ENCODE measurements around the gene FRG2B.
"Not testable (repeated sequence)": the region's sequence is repeated elsewhere in the genome, so short reads cannot be mapped to it uniquely, and the experiment has no call there.

Gene FRG2B

GRCh38 chr10:133626695-133627094, at the start of gene FRG2B:
TSS of gene FRG2B (minus strand) at chr10:133626795. CDS start at chr10:133626742, 53 bp downstream.
- DNase-seq (ENCODE audit: low read depth, low spot score): not testable (repeated sequence)

- not testable (repeated sequence) for DNase-seq (ENCODE audit: low read depth, low spot score)
Measured at GRCh38 chr10:133667446-133667845, 40.9 kb upstream of the FRG2B start.

- not testable (repeated sequence) for DNase-seq (ENCODE audit: low read depth, low spot score)
Measured at GRCh38 chr10:133663544-133664160, 37.1 kb upstream of the FRG2B start.

- DNase-seq (ENCODE audit: low read depth, low spot score): not testable (repeated sequence)
Measured at GRCh38 chr10:133661122-133661521, 34.5 kb upstream of the FRG2B start.

GRCh38 chr10:133660516-133660915, 33.9 kb upstream of the FRG2B start:
- DNase-seq (ENCODE audit: low read depth, low spot score): not testable (repeated sequence)

- not testable (repeated sequence) for DNase-seq (ENCODE audit: low read depth, low spot score)
Measured at GRCh38 chr10:133657276-133657675, 30.7 kb upstream of the FRG2B start.

GRCh38 chr10:133648872-133649455, 22.4 kb upstream of the FRG2B start:
- DNase-seq (ENCODE audit: low read depth, low spot score): not testable (repeated sequence)

GRCh38 chr10:133647075-133647748, 20.6 kb upstream of the FRG2B start:
- not testable (repeated sequence) for DNase-seq (ENCODE audit: low read depth, low spot score)

- DNase-seq (ENCODE audit: low read depth, low spot score): not testable (repeated sequence)
Measured at GRCh38 chr10:133637846-133638235, 11.2 kb upstream of the FRG2B start.

GRCh38 chr10:133637202-133637845, 10.7 kb upstream of the FRG2B start:
- DNase-seq (ENCODE audit: low read depth, low spot score): not testable (repeated sequence)

- DNase-seq (ENCODE audit: low read depth, low spot score): not testable (repeated sequence)
Measured at GRCh38 chr10:133630723-133631249, 4.2 kb upstream of the FRG2B start.

GRCh38 chr10:133622544-133622943, 4.1 kb downstream of the FRG2B start:
- DNase-seq (ENCODE audit: low read depth, low spot score): not testable (repeated sequence)

- no peak for DNase-seq (ENCODE audit: low read depth, low spot score)
Measured at GRCh38 chr10:133618851-133619250, 7.7 kb downstream of the FRG2B start.

GRCh38 chr10:133617196-133617595, 9.4 kb downstream of the FRG2B start:
- DNase-seq (ENCODE audit: low read depth, low spot score): no peak

- no peak for DNase-seq (ENCODE audit: low read depth, low spot score)
Measured at GRCh38 chr10:133616371-133617130, 10.0 kb downstream of the FRG2B start.

GRCh38 chr10:133614830-133615580, 11.6 kb downstream of the FRG2B start:
- DNase-seq (ENCODE audit: low read depth, low spot score): no peak

GRCh38 chr10:133613699-133614098, 12.9 kb downstream of the FRG2B start:
- DNase-seq (ENCODE audit: low read depth, low spot score): no peak

- DNase-seq (ENCODE audit: low read depth, low spot score): no peak
Measured at GRCh38 chr10:133611079-133611478, 15.5 kb downstream of the FRG2B start.

- no peak for DNase-seq (ENCODE audit: low read depth, low spot score)
Measured at GRCh38 chr10:133608855-133609254, 17.7 kb downstream of the FRG2B start.

- not testable (repeated sequence) for DNase-seq (ENCODE audit: low read depth, low spot score)
Measured at GRCh38 chr10:133603434-133603833, 23.2 kb downstream of the FRG2B start.

- no peak for DNase-seq (ENCODE audit: low read depth, low spot score)
Measured at GRCh38 chr10:133600657-133601056, 25.9 kb downstream of the FRG2B start.

All from brain pericyte (primary cell).